A673 (cell line): ENCODE results near the gene FXN. TPM values are rescaled to one million over a fixed set of nuclear protein-coding genes. Genes with fewer than 3 reads are reported as not detected.

Source experiments
- BruUV-seq: library from RNA; stranded (reverse); fragments of 400-500 nt; replicated peaks from 2 replicates; lab custom pipeline; 2021; lab: Mats Ljungman, UMichigan
- CTCF ChIA-PET: fragments of 300-600 bp; sonication (Branson Sonifier 250); formaldehyde crosslinking; loops from one replicate; lab custom pipeline; 2022; ENCODE audit warnings: antibody characterized with exemption; lab: Charles Lee
- POLR2A ChIA-PET: fragments of 300-600 bp; sonication (Branson Sonifier 250); formaldehyde crosslinking; loops from one replicate; lab custom pipeline; 2022; ENCODE audit warnings: antibody characterized with exemption; ENCODE audit not compliant: low non-redundant PET; lab: Charles Lee
- DNase-seq: peaks from one replicate; pipeline ENCODE4 v3.0.0-alpha.2; 2015; ENCODE audit warnings: low spot score
- H3K27ac ChIP-seq: fragments of 200-600 bp; sonication (generic); 2 replicates; pipeline ENCODE4 v1.5.1; 2016; ENCODE audit warnings: mixed run types, low read depth, mild to moderate bottlenecking, mixed read lengths, antibody characterized with exemption, low read length; ENCODE audit not compliant: poor library complexity, severe bottlenecking
- H3K27me3 ChIP-seq: fragments of 200-600 bp; sonication (generic); replicated peaks from 2 replicates; pipeline ENCODE4 v1.6.1; 2017; ENCODE audit warnings: mixed run types, low read depth, mild to moderate bottlenecking, mixed read lengths, antibody characterized with exemption, low read length; ENCODE audit not compliant: insufficient read depth, poor library complexity
- H3K36me3 ChIP-seq: fragments of 200-600 bp; sonication (generic); 2 replicates; pipeline ENCODE4 v1.6.1; 2016; ENCODE audit warnings: mixed run types, mild to moderate bottlenecking, mixed read lengths, antibody characterized with exemption, low read length; ENCODE audit not compliant: insufficient read depth, poor library complexity, severe bottlenecking
- H3K4me1 ChIP-seq: fragments of 200-600 bp; sonication (generic); 2 replicates; pipeline ENCODE4 v1.6.1; 2017; ENCODE audit warnings: mixed run types, mild to moderate bottlenecking, mixed read lengths, antibody characterized with exemption, low read length; ENCODE audit not compliant: insufficient read depth, poor library complexity, severe bottlenecking
- H3K4me3 ChIP-seq: fragments of 200-600 bp; sonication (generic); 2 replicates; pipeline ENCODE4 v1.5.1; 2016; ENCODE audit warnings: low read depth, mixed run types, mild to moderate bottlenecking, mixed read lengths, low read length; ENCODE audit not compliant: poor library complexity, severe bottlenecking
- H3K9me3 ChIP-seq: fragments of 200-600 bp; sonication (generic); 2 replicates; pipeline ENCODE4 v1.6.1; 2016; ENCODE audit warnings: mixed run types, low read depth, mild to moderate bottlenecking, mixed read lengths, antibody characterized with exemption, low read length; ENCODE audit not compliant: poor library complexity, severe bottlenecking
- EZH2 ChIP-seq: fragments of 200-600 bp; sonication (generic); IDR thresholded peaks from 2 replicates; pipeline ENCODE4 v1.6.1; 2017; ENCODE audit warnings: borderline replicate concordance, low read depth, mild to moderate bottlenecking, mixed read lengths, antibody characterized with exemption, low read length; ENCODE audit not compliant: poor library complexity, severe bottlenecking
- intact Hi-C: fragments of 100-400 bp; cut with micrococcal nuclease; formaldehyde crosslinking; loops from one replicate; pipeline ENCODE4 v1.10.0; 2022; ENCODE audit not compliant: unreplicated experiment
- total RNA-seq: library from RNA; stranded (reverse); gene quantifications from 2 replicates; pipeline ENCODE4 v1.2.3, GENCODE V29; 2021
- TF ChIP-seq, protein P1 (sequence below): fragments of 300-800, 200-600 bp; sonication (generic); conservative IDR thresholded peaks from 2 replicates; pipeline ENCODE4 v1.5.1; 2017; ENCODE audit warnings: low read depth, mild to moderate bottlenecking, antibody characterized with exemption, low read length, moderate library complexity, mixed read lengths

The FXN gene
- total RNA-seq, 1 experiment from 2014 or later, result 20.8 TPM

DNA sequence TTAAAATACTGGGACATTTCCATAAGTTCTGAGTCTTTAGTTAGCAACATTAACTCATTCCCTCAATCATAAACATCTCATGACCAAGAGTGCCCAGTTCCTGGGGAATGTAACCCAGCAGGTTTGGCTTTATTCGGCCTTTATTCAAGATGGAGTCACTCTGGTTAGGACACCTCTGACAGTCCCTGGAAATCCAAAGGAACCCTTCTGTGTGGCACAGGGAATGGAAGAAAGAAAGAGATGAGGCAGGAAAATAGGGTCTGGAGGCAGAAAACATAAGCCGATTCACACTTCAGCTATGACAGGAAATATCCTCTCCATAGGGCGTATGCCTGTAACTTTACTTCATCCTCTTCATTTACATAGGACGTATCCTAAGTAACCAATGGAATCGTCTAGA lies 53.5 kb downstream of the FXN start:
- no TSS peak for BruUV-seq
- TF ChIP-seq, protein P1, sequence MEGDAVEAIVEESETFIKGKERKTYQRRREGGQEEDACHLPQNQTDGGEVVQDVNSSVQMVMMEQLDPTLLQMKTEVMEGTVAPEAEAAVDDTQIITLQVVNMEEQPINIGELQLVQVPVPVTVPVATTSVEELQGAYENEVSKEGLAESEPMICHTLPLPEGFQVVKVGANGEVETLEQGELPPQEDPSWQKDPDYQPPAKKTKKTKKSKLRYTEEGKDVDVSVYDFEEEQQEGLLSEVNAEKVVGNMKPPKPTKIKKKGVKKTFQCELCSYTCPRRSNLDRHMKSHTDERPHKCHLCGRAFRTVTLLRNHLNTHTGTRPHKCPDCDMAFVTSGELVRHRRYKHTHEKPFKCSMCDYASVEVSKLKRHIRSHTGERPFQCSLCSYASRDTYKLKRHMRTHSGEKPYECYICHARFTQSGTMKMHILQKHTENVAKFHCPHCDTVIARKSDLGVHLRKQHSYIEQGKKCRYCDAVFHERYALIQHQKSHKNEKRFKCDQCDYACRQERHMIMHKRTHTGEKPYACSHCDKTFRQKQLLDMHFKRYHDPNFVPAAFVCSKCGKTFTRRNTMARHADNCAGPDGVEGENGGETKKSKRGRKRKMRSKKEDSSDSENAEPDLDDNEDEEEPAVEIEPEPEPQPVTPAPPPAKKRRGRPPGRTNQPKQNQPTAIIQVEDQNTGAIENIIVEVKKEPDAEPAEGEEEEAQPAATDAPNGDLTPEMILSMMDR, result no peak
- no peak for TF ChIP-seq EZH2
- no peaks in the 10 kb centered on the region for H3K9me3 ChIP-seq
- no peaks in the 10 kb centered on the region for H3K4me1 ChIP-seq
- no peaks in the 10 kb centered on the region for H3K36me3 ChIP-seq
- ChIA-PET CTCF (no interaction called here), POLR2A (no interaction called here)
- no peak overlapping the region for H3K27ac ChIP-seq
- no peak overlapping the region for H3K4me3 ChIP-seq
- no peaks in the 10 kb centered on the region for H3K27me3 ChIP-seq
- DNase-seq, result no peak
- intact Hi-C loops, result no loop called here

DNA sequence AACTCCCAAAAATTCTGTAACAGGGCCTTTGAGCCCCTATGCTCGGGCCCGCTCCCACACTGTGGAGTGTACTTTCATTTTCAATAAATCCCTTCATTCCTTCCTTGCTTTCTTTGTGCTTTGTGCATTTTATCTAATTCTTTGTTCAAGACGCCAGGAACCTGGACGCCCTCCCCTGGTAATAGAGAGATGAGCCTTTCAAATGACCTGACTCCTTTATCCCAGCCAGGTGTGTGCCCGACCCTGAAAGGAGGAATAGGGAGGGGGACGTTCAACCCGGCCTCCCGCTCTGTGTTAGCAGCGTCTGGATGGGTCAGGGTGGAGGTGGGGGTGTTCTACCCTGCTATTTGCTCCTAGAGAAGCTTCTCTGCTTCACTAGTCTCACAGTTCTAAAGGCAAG lies 53.9 kb downstream of the FXN start:
- no peak for TF ChIP-seq EZH2
- TF ChIP-seq, protein P1, result no peak
- H3K9me3 ChIP-seq, result no peaks in the 10 kb centered on the region
- ChIA-PET CTCF (no interaction called here), POLR2A (no interaction called here)
- no peak overlapping the region for H3K27ac ChIP-seq
- no peaks in the 10 kb centered on the region for H3K27me3 ChIP-seq
- H3K4me3 ChIP-seq, result no peak overlapping the region
- H3K4me1 ChIP-seq, result no peaks in the 10 kb centered on the region
- no TSS peak for BruUV-seq
- DNase-seq, result no peak
- H3K36me3 ChIP-seq, result no peaks in the 10 kb centered on the region
- intact Hi-C loops, result no loop called here

DNA sequence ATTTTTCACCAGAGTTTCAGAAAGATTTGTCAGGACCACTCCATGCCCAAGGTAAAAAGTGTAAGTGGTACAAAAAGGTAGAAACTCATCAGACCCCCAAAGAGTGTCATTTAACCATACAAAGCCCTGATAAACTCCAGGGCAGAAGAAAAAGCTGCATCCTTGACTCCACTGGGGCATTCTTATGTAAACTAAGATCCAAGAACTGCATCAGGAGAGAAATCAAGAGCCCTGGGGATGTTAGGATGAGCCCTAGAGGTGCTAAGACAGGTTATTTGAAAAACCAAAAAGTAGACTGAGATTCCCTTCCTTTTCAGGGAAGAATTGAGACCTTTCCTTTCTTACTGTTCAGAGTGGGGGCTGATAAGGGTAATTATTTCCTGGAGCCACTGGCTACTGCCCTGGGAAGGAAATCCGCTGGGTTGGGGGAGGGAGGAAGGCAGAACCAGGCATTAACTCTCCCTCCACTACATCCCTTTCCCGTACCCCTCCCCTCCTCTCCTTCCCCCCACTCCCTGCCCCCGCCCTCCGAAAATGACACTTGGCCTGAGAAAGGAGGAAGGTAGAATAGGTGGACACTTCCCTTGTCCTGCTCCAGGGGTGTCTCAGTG lies 54.7 kb downstream of the FXN start:
- intact Hi-C loops, result no loop called here
- no peaks in the 10 kb centered on the region for H3K27me3 ChIP-seq
- TF ChIP-seq EZH2, result no peak
- TF ChIP-seq, protein P1, result no peak
- no TSS peak for BruUV-seq
- no peaks in the 10 kb centered on the region for H3K4me1 ChIP-seq
- H3K9me3 ChIP-seq, result no peaks in the 10 kb centered on the region
- ChIA-PET CTCF (no interaction called here), POLR2A (no interaction called here)
- DNase-seq, result no peak
- no peak overlapping the region for H3K27ac ChIP-seq
- no peaks in the 10 kb centered on the region for H3K36me3 ChIP-seq
- H3K4me3 ChIP-seq, result no peak overlapping the region
